ENCODE measurements around the gene WHAMM.

- no peak for TF ChIP-seq EP300 (IDR thresholded peaks at IDR 0.05)
- TF ChIP-seq CTCF (IDR thresholded peaks at IDR 0.05): no peak
These were observed 40.9 kb upstream of the WHAMM start for GRCh38 chr15:82768414-82769054.
